ENCODE measurements around the gene RBM5. TPM values are rescaled to one million over a fixed set of nuclear protein-coding genes. Genes with fewer than 3 reads are reported as not detected.

RBM5 gene
- total RNA-seq, 1 experiment from 2014 or later, result 89.1 TPM

GRCh38 chr3:50100956-50101845 is 12.5 kb downstream of the RBM5 start:
- ChIA-PET POLR2A (interaction anchor here (0.9 kb wide), 1 partner anchor 8 kb away, joined by 3 read pairs; no protein-coding TSS in a partner anchor), CTCF (no interaction called here), RAD21 (ENCODE audit: low non-redundant PET in 1 of 2, low total read pairs in 2 of 2, uncharacterized antibody in 2 of 2, unreplicated experiment in 2 of 2) (no interaction called here)
- Histone ChIP-seq H3K27ac (ENCODE audit: low read depth, low read length) (no peak overlapping the region), H3K9ac (ENCODE audit: low read length) (no peak overlapping the region), H3K9me2 (ENCODE audit: insufficient read depth) (no peaks in the 10 kb centered on the region), H2AFZ (ENCODE audit: low read depth, low read length, poor library complexity, severe bottlenecking) (no peak overlapping the region), H3K4me1 (ENCODE audit: control insufficient read depth in 1 of 2, insufficient read depth in 2 of 2, low read length in 2 of 2) (no peaks in the 10 kb centered on the region), H3K4me2 (ENCODE audit: low read length) (no peak overlapping the region), H3K4me3 (replicated peaks in 1 of 2; ENCODE audit: low read depth in 1 of 2, low read length in 2 of 2) (no peak overlapping the region), H3K9me3 (ENCODE audit: control insufficient read depth in 1 of 2, insufficient read depth in 1 of 2, low read depth in 1 of 2, low read length in 2 of 2) (no peaks in the 10 kb centered on the region), H3K36me3 (ENCODE audit: control insufficient read depth in 1 of 2, insufficient read depth in 2 of 2, low read length in 2 of 2) (peaks cover 51 to 87% of the 10 kb centered on the region in 2 experiments), H4K20me1 (ENCODE audit: insufficient read depth) (no peaks in the 10 kb centered on the region), H3K27me3 (ENCODE audit: insufficient read depth, low read length) (no peaks in the 10 kb centered on the region), H3K79me2 (ENCODE audit: insufficient read depth, low read length) (peaks cover 33% of the 10 kb centered on the region)
- DNase-seq (ENCODE audit: low read depth, low spot score), result no peak
- TF ChIP-seq ELF1 (IDR thresholded peaks at IDR 0.05; ENCODE audit: borderline replicate concordance, low read depth) (no peak), EGR1 (IDR thresholded peaks at IDR 0.05; ENCODE audit: low read depth) (no peak), CTCF (IDR thresholded peaks at IDR 0.05 in 2 of 3, conservative IDR thresholded peaks at IDR 0.05 in 1 of 3; ENCODE audit: borderline replicate concordance in 1 of 3, insufficient read depth in 1 of 3, low read depth in 2 of 3, low read length in 2 of 3) (no peak), SRF (IDR thresholded peaks at IDR 0.05; ENCODE audit: low read depth) (no peak), EZH2 (IDR thresholded peaks at IDR 0.05) (no peak), TCF7L2 (IDR thresholded peaks at IDR 0.05; ENCODE audit: borderline replicate concordance, extremely low read depth, insufficient read depth, insufficient read length) (no peak)
- intact Hi-C loops (cut with micrococcal nuclease), result no loop called here
- BruUV-seq (replicated peaks), result no TSS peak
- ATAC-seq, result no peak
